Keratinocyte (primary cell): ENCODE measurements around the gene SFT2D1. TPM values are rescaled to one million over a fixed set of nuclear protein-coding genes. Genes with fewer than 3 reads are reported as not detected.

Experiments
- DNase-seq: peaks from one replicate; pipeline ENCODE4 v3.0.0-alpha.2; 2011; ENCODE audit warnings: low read depth, missing footprints, low spot score
- FAIRE-seq: peaks from 2 replicates; lab custom pipeline; 2011; peaks lifted over from hg19 to GRCh38; lab: Jason Lieb, UNC
- H2AFZ ChIP-seq: 2 replicates; pipeline ENCODE4 v1.6.0; 2012; ENCODE audit warnings: low read length, control low read depth, inconsistent platforms; ENCODE audit not compliant: control insufficient read depth
- H3K27ac ChIP-seq: 2 replicates; pipeline ENCODE4 v1.5.1; 2011; ENCODE audit warnings: low read length; ENCODE audit not compliant: control insufficient read depth, insufficient read depth
- H3K27me3 ChIP-seq: 3 replicates; pipeline ENCODE4 v1.6.0; 2011; ENCODE audit warnings: low read length; ENCODE audit not compliant: control insufficient read depth, insufficient read depth; ENCODE audit errors: extremely low read depth
- H3K36me3 ChIP-seq, 2 experiments: 2 replicates in 1 of 2; 3 replicates in 1 of 2; pipeline ENCODE4 v1.5.1; 2011; ENCODE audit warnings: low read length in 2 of 2, mild to moderate bottlenecking in 1 of 2; ENCODE audit not compliant: control insufficient read depth in 2 of 2, insufficient read depth in 2 of 2; ENCODE audit errors: extremely low read depth in 1 of 2
- H3K4me1 ChIP-seq: 3 replicates; pipeline ENCODE4 v1.5.1; 2011; ENCODE audit warnings: low read length; ENCODE audit not compliant: control insufficient read depth, insufficient read depth; ENCODE audit errors: extremely low read depth
- H3K4me2 ChIP-seq: 3 replicates; pipeline ENCODE4 v1.6.0; 2011; ENCODE audit warnings: low read depth, low read length; ENCODE audit not compliant: control insufficient read depth, insufficient read depth; ENCODE audit errors: extremely low read depth
- H3K4me3 ChIP-seq, 3 experiments: fragments of 200-600 bp in 1 of 3; sonication (generic) in 1 of 3; 2 replicates in 2 of 3; 3 replicates in 1 of 3; pipeline ENCODE4 v1.5.1; 2011 to 2016; ENCODE audit warnings: low read length in 3 of 3, mild to moderate bottlenecking in 3 of 3, control low read depth in 2 of 3, inconsistent platforms in 1 of 3, low read depth in 1 of 3, mixed read lengths in 1 of 3, mixed run types in 1 of 3, moderate library complexity in 1 of 3; ENCODE audit not compliant: control insufficient read depth in 2 of 3, insufficient read depth in 2 of 3; ENCODE audit errors: extremely low read depth in 1 of 3
- H3K79me2 ChIP-seq: 2 replicates; pipeline ENCODE4 v1.6.0; 2012; ENCODE audit warnings: low read length; ENCODE audit not compliant: control insufficient read depth, insufficient read depth
- H3K9ac ChIP-seq: 3 replicates; pipeline ENCODE4 v1.6.0; 2011; ENCODE audit warnings: low read length; ENCODE audit not compliant: control insufficient read depth, insufficient read depth; ENCODE audit errors: extremely low read depth
- H3K9me1 ChIP-seq: 3 replicates; pipeline ENCODE4 v1.6.0; 2011; ENCODE audit warnings: low read length; ENCODE audit not compliant: control insufficient read depth, insufficient read depth; ENCODE audit errors: extremely low read depth
- H3K9me3 ChIP-seq: 2 replicates; pipeline ENCODE4 v1.5.1; 2012; ENCODE audit warnings: low read depth, low read length; ENCODE audit not compliant: control insufficient read depth
- H4K20me1 ChIP-seq: 3 replicates; pipeline ENCODE4 v1.6.0; 2011; ENCODE audit warnings: low read length; ENCODE audit not compliant: control insufficient read depth, insufficient read depth; ENCODE audit errors: extremely low read depth
- EZH2 ChIP-seq: IDR thresholded peaks from one replicate; pipeline ENCODE4 v1.6.1; 2012; ENCODE audit warnings: inconsistent platforms, mild to moderate bottlenecking, low read length, moderate library complexity
- dilution Hi-C: fragments of 300-500 bp; cut with MboI; formaldehyde crosslinking; loops from one replicate; pipeline ENCODE4 v1.7.0; 2020; ENCODE audit warnings: low sequenced_read_pairs; ENCODE audit not compliant: extremely low pct_ligation_motif_present
- polyA plus RNA-seq, 5 experiments: library from polyadenylated mRNA; depleted of rRNA in 3 of 5; stranded (reverse) in 3 of 5; stranded (forward) in 1 of 5; unstranded in 1 of 5; fragments of >200 nt; gene quantifications; 1 replicate in 1 of 5; 2 replicates in 3 of 5; 3 replicates in 1 of 5; pipeline versions ENCODE4 v1.2.1 to v1.2.3, GENCODE V29; 2011 to 2012; ENCODE audit warnings: missing spikeins in 2 of 5, low read depth in 1 of 5, low replicate concordance in 1 of 5
- TF ChIP-seq, protein P1 (sequence below), 3 experiments: IDR thresholded peaks in 1 of 3; conservative IDR thresholded peaks in 1 of 3; optimal IDR thresholded peaks in 1 of 3; 2 replicates in 2 of 3; 3 replicates in 1 of 3; pipeline versions ENCODE3 to v1.5.1; 2011; ENCODE audit warnings: low read length in 3 of 3, mild to moderate bottlenecking in 3 of 3, moderate library complexity in 2 of 3, control low read depth in 1 of 3, inconsistent platforms in 1 of 3; ENCODE audit not compliant: insufficient read depth in 2 of 3; ENCODE audit errors: extremely low read depth in 1 of 3

The SFT2D1 gene
- polyA plus RNA-seq, 1 donor (not counting 4 experiments of a cell fraction or from before 2014, with no cell fraction given): 84.3 TPM

DNA sequence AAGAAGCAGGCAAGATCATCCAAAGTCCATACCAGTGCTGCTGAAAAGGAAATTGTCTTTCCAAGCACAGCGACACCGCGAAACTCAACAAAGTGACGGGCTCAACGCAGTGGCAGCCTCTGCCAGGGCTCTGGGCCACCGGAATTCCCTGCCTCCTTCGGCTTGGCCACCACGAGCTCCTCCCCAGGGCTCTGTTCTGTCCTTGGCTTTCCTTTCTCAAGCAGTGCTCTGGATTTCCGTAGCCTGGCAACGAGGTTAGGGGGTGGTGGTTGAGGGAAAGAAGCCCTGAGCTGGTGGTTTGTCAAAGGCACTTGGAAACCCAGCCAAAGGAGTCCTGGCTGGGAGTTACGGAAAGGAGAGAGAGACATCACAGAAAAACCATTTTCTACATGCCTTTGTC, 65.3 kb downstream of the SFT2D1 start:
- no peak for FAIRE-seq
- dilution Hi-C loops: no loop called here
- TF ChIP-seq, protein P1, sequence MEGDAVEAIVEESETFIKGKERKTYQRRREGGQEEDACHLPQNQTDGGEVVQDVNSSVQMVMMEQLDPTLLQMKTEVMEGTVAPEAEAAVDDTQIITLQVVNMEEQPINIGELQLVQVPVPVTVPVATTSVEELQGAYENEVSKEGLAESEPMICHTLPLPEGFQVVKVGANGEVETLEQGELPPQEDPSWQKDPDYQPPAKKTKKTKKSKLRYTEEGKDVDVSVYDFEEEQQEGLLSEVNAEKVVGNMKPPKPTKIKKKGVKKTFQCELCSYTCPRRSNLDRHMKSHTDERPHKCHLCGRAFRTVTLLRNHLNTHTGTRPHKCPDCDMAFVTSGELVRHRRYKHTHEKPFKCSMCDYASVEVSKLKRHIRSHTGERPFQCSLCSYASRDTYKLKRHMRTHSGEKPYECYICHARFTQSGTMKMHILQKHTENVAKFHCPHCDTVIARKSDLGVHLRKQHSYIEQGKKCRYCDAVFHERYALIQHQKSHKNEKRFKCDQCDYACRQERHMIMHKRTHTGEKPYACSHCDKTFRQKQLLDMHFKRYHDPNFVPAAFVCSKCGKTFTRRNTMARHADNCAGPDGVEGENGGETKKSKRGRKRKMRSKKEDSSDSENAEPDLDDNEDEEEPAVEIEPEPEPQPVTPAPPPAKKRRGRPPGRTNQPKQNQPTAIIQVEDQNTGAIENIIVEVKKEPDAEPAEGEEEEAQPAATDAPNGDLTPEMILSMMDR (optimal IDR thresholded peaks at IDR 0.05 in 1 of 3, IDR thresholded peaks at IDR 0.05 in 1 of 3, conservative IDR thresholded peaks at IDR 0.05 in 1 of 3; ENCODE audit: extremely low read depth in 1 of 3, insufficient read depth in 2 of 3, low read length in 3 of 3): no peak
- no peak for TF ChIP-seq EZH2

DNA sequence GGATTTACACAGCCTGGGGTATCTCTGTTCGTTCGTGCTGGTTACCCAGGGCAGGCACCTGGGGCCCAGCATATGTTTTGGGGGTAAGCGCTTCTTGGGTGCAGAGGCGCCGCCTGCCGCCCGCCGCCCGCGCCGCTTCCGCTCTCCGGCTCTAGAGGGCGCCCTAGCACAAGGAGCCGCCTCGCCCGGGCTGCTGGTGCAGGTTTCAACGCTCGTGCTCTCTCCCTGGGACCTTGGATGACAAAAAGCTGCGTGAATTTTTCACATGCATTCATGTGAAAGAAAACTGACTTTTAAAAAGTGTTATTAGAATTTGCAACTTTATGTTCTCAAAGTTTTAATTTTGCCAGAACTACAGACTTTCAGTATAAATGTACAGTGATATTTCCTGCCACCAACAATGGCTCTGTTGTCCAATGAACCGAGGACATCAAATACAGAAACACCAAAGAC, 66.6 kb downstream of the SFT2D1 start:
- TF ChIP-seq EZH2: no peak
- TF ChIP-seq, protein P1 (optimal IDR thresholded peaks at IDR 0.05 in 1 of 3, IDR thresholded peaks at IDR 0.05 in 1 of 3, conservative IDR thresholded peaks at IDR 0.05 in 1 of 3; ENCODE audit: extremely low read depth in 1 of 3, insufficient read depth in 2 of 3, low read length in 3 of 3): peak; percentile 84 to 99 (median 85)
- H3K79me2 ChIP-seq: no peaks in the 10 kb centered on the region
- no peaks in the 10 kb centered on the region for H3K27me3 ChIP-seq
- H3K36me3 ChIP-seq: no peaks in the 10 kb centered on the region
- DNase-seq (no peak), FAIRE-seq (no peak)
- no peaks in the 10 kb centered on the region for H3K4me1 ChIP-seq
- no peak overlapping the region for H3K4me2 ChIP-seq
- no peaks in the 10 kb centered on the region for H3K9me1 ChIP-seq
- H4K20me1 ChIP-seq: no peaks in the 10 kb centered on the region
- H2AFZ ChIP-seq: no peak overlapping the region
- H3K4me3 ChIP-seq: no peak overlapping the region
- no peaks in the 10 kb centered on the region for H3K9me3 ChIP-seq
- dilution Hi-C loops: no loop called here
- H3K27ac ChIP-seq: no peak overlapping the region
- H3K9ac ChIP-seq: no peak overlapping the region

More for the DNA sequence above, 65.3 kb downstream of the SFT2D1 start:
- Histone ChIP-seq H3K4me1 (no peaks in the 10 kb centered on the region), H4K20me1 (no peaks in the 10 kb centered on the region), H3K36me3 (no peaks in the 10 kb centered on the region), H3K27me3 (no peaks in the 10 kb centered on the region), H2AFZ (no peak overlapping the region), H3K9ac (no peak overlapping the region), H3K79me2 (no peaks in the 10 kb centered on the region), H3K4me2 (no peak overlapping the region), H3K27ac (no peak overlapping the region), H3K9me3 (no peaks in the 10 kb centered on the region), H3K9me1 (no peaks in the 10 kb centered on the region), H3K4me3 (no peak overlapping the region)
- no peak for DNase-seq
